Coronary artery (tissue), 2 donors: ENCODE measurements around the gene MYL6.

ENCODE experiments used
- DNase-seq: peaks from one replicate; pipeline ENCODE4 v3.0.0-alpha.2; 2017; ENCODE audit warnings: low spot score
- H3K27ac ChIP-seq, 2 donors: fragments of 200-600 bp; sonication (generic); one replicate each; pipeline ENCODE4 v1.5.1; 2016 to 2019
- H3K4me3 ChIP-seq: fragments of 200-600 bp; sonication (generic); 2 replicates; pipeline ENCODE4 v1.5.1; 2016; ENCODE audit warnings: mild to moderate bottlenecking, moderate library complexity
- TF ChIP-seq, protein P1 (sequence below): fragments of 200-600 bp; sonication (generic); IDR thresholded peaks from one replicate; pipeline ENCODE4 v1.5.1; 2019; ENCODE audit warnings: antibody characterized with exemption

Gene MYL6

DNA sequence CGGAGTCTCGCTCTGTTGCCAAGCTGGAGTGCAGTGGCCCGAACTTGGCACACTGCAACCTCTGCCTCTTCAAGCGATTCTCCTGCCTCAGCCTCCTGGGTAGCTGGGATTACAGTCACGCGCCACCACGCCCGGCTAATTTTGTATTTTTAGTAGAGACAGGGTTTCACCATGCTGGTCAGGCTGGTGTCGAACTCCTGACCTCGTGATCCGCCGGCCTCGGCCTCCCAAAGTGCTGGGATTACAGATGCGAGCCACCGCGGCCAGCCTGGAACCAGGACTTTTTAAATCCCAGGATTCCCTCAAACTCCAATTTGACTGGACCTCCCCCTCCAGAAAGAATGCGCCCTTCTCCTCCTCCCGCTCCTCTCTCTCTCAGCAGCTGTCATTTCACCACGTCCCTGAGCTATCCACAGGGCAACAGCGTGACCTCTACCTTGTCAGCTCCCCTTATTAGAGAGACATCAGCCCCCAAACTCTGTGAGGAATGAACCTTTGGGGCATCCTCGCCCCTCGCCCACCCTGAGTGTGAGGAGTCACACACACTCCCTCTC is 28.1 kb upstream of the MYL6 start:
- DNase-seq = no peak
- TF ChIP-seq, protein P1, sequence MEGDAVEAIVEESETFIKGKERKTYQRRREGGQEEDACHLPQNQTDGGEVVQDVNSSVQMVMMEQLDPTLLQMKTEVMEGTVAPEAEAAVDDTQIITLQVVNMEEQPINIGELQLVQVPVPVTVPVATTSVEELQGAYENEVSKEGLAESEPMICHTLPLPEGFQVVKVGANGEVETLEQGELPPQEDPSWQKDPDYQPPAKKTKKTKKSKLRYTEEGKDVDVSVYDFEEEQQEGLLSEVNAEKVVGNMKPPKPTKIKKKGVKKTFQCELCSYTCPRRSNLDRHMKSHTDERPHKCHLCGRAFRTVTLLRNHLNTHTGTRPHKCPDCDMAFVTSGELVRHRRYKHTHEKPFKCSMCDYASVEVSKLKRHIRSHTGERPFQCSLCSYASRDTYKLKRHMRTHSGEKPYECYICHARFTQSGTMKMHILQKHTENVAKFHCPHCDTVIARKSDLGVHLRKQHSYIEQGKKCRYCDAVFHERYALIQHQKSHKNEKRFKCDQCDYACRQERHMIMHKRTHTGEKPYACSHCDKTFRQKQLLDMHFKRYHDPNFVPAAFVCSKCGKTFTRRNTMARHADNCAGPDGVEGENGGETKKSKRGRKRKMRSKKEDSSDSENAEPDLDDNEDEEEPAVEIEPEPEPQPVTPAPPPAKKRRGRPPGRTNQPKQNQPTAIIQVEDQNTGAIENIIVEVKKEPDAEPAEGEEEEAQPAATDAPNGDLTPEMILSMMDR = no peak
- Histone ChIP-seq H3K4me3 (peak overlapping the region; percentile 96), H3K27ac (peak overlapping the region; percentile 91 to 98)

DNA sequence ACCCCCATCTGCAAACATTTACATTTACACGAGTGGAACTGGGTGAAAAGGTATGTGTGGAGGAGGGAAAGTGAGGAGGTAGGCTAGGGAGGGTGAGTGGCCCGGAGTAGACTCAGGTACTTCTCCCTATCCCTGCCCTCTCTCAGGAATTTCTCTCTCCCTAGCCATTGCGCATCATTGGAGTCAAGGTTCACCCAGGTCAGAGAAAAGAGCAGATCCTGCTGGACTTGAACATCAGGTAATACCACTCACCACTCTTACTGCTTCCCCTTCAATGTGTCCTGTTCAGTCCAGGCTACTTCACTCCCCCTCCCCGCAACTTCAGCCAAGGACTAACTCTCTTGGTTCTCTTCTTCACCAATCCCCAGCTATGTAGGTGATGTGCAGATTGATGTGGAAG is 27.3 kb upstream of the MYL6 start:
- no peak for DNase-seq
- TF ChIP-seq, protein P1 = no peak
- Histone ChIP-seq H3K27ac (peak overlapping the region in 1 of 2 donors; percentile 98), H3K4me3 (no peak overlapping the region)

DNA sequence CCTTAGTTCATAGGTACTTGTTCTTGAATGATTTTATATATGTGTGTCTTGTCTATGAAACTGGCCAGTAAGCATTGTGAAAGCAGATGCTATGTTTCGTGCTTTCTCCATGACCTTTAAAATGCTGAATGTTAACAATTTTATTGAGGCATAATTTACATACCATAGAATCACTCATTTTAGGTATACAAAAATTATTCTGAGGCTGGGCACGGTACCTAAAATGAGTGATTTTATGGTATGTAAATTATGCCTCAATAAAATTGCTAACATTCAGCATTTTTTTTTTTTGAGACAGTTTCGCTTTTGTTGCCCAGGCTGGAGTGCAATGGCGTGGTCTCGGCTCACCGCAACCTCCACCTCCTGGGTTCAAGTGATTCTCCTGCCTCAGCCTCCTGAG is 23.3 kb upstream of the MYL6 start:
- no peak for DNase-seq
- TF ChIP-seq, protein P1 = no peak
- no peak overlapping the region for H3K4me3 ChIP-seq
- H3K27ac ChIP-seq = no peak overlapping the region

DNA sequence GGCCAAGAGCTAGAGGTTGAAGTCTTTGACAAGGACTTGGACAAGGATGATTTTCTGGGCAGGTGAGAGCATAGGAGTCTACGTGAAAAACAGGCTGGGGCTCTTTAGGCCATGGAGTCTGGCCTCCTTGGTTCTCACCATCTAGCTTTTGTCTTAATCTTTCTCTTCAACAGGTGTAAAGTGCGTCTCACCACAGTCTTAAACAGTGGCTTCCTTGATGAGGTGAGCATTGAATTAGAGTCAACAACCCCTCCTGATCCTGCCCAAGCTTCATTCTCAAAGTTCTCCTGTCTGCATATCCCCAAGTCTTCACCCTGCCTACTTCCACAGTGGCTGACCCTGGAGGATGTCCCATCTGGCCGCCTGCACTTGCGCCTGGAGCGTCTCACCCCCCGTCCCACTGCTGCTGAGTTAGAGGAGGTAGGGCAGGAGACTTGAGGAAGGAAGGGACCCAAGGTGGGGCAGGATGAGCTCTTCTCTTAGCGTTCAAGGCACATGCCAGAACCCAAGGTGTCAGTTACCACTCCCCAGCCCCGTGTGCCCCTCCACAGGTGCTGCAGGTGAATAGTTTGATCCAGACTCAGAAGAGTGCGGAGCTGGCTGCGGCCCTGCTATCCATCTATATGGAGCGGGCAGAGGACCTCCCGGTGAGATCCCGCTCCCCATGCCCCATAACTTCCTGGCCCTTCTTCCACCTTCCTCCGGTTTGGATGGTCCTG is 20.1 kb upstream of the MYL6 start:
- DNase-seq = no peak
- Histone ChIP-seq H3K4me3 (no peak overlapping the region), H3K27ac (no peak overlapping the region)
- TF ChIP-seq, protein P1 = no peak

DNA sequence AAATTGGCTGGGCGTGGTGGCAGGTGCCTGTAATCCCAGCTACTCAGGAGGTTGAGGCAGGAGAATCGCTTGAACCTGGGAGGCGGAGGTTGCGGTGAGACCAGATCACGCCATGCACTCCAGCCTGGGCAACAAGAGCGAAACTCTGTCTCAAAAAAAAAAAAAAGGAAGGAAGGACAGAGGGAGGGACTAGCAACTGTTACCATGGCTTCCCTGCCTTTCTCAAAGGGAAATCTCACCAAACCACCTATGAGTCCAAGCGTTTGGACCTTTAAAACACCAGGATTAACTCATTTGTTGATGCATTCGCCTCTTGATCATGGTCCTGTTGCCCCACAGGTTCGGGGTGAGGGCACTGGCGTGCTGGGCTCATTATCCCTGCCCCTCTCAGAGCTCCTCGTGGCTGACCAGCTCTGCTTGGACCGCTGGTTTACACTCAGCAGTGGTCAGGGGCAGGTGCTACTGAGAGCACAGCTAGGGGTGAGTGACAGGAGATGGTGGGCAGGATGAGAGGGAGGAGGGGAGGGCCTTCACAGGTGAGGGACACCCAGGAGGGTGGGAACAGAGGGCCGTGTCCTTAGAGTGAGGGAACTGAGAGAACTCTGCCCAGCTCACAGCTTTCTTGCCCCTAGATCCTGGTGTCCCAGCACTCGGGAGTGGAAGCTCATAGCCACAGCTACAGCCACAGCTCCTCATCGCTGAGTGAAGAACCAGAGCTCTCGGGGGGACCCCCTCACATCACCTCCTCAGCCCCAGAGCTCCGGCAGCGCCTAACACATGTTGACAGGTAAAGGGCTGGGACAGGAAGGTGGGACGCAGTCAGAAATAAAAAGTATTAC is 16.0 kb upstream of the MYL6 start:
- TF ChIP-seq, protein P1 = no peak
- no peak overlapping the region for H3K4me3 ChIP-seq
- DNase-seq = no peak
- H3K27ac ChIP-seq = peak overlapping the region in 1 of 2 donors; percentile 64

DNA sequence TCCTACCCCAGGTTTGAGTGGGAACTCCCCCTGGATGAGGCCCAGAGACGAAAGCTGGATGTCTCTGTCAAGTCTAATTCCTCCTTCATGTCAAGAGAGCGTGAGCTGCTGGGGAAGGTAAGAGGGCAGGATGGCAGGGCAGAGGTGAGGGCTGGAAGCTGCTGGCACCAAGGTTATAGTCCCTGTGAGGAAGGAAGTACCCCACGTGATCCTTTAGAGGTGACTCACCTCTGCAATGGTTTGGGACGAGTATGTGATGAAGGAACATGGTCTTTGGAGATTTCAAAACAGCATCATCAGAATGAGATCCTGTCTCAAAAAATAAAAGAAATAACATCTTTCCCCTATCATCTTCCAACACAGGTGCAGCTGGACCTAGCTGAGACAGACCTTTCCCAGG is 14.9 kb upstream of the MYL6 start:
- Histone ChIP-seq H3K27ac (peak overlapping the region in 1 of 2 donors; percentile 64), H3K4me3 (no peak overlapping the region)
- TF ChIP-seq, protein P1 = no peak
- DNase-seq = no peak
